GM21526 (cell line): ENCODE results near the gene SNTG2.
A peak's percentile ranks its signal among the peaks of the same experiment; 100 is the strongest.

ENCODE experiments used
- ATAC-seq: cut with Tn5 transposase; IDR thresholded peaks from one replicate; pipeline ENCODE4 v1.9.1; 2021; ENCODE audit warnings: moderate library complexity; ENCODE audit not compliant: unreplicated experiment, low FRiP score

Gene SNTG2

GRCh38 chr2:951224-952006, 766 bp downstream of the SNTG2 start:
- ATAC-seq, result no peak

- no peak for ATAC-seq
Observed at GRCh38 chr2:953408-953807, 2.8 kb downstream of the SNTG2 start.

- ATAC-seq, result no peak
Observed at GRCh38 chr2:953975-954686, 3.5 kb downstream of the SNTG2 start.

- no peak for ATAC-seq
Observed at GRCh38 chr2:954687-955000, 4.0 kb downstream of the SNTG2 start.

GRCh38 chr2:955829-956731, 5.4 kb downstream of the SNTG2 start:
- no peak for ATAC-seq

- ATAC-seq, result no peak
Observed at GRCh38 chr2:959457-959856, 8.8 kb downstream of the SNTG2 start.

GRCh38 chr2:960061-960736, 9.6 kb downstream of the SNTG2 start:
- ATAC-seq, result no peak

GRCh38 chr2:961786-962185, 11.1 kb downstream of the SNTG2 start:
- ATAC-seq, result no peak

GRCh38 chr2:963876-964275, 13.2 kb downstream of the SNTG2 start:
- ATAC-seq, result no peak

- no peak for ATAC-seq
Observed at GRCh38 chr2:964562-964961, 13.9 kb downstream of the SNTG2 start.

GRCh38 chr2:965640-966147, 15.0 kb downstream of the SNTG2 start:
- no peak for ATAC-seq

GRCh38 chr2:973129-973528, 22.5 kb downstream of the SNTG2 start:
- no peak for ATAC-seq

GRCh38 chr2:974054-974453, 23.4 kb downstream of the SNTG2 start:
- peak; percentile 72 for ATAC-seq

- ATAC-seq, result no peak
Observed at GRCh38 chr2:974502-974901, 23.9 kb downstream of the SNTG2 start.

- ATAC-seq, result no peak
Observed at GRCh38 chr2:975095-975494, 24.4 kb downstream of the SNTG2 start.

- ATAC-seq, result peak; percentile 70
Observed at GRCh38 chr2:979069-979928, 28.6 kb downstream of the SNTG2 start.

GRCh38 chr2:980176-980575, 29.5 kb downstream of the SNTG2 start:
- ATAC-seq, result no peak

GRCh38 chr2:981258-981657, 30.6 kb downstream of the SNTG2 start:
- no peak for ATAC-seq

- no peak for ATAC-seq
Observed at GRCh38 chr2:981759-982158, 31.1 kb downstream of the SNTG2 start.
